Measurements from ENCODE around the gene GPBAR1. TPM values are rescaled to one million over a fixed set of nuclear protein-coding genes. Genes with fewer than 3 reads are reported as not detected.

The GPBAR1 gene
- total and polyA plus RNA-seq, 2 experiments from 2014 or later, result 0.44 TPM; not detected in 1

DNA sequence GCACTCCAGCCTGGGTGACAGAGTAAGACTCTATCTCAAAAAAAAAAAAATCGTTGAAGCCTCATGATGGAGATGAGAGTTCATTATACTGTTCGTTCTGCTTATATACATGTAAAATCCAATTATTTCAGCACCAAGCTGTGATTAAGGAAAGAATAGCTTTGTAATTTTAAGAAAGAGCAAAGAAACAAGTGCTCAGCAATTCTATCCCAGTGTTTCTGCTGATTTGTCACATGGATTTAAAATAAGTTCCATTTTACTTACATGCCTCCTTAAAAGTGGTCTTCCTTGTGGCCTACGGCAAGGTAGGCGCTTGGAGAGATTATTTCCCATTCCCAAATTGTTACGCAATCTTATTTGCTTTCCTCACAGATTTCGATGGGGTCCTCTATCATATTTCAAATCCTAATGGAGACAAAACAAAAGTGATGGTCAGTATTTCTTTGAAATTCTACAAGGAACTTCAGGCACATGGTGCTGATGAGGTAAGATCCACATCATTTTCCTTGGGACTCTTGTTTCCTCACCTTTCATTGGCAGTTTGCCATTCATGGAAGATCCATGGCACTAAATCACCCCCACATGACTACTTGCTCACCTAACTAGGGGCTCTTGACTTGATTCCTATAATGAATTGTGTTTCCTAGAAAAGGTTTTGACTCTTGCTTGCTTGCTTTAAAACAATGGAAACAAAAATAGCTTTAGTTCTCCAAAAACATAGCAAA, 32.3 kb upstream of the GPBAR1 start:
- H3K27ac Mint-ChIP-seq, result no peak overlapping the region
- peaks cover 50% of the 10 kb centered on the region for H3K36me3 ChIP-seq (ENCODE audit: insufficient read depth)
- peaks cover 59% of the 10 kb centered on the region for H3K79me2 ChIP-seq (replicated peaks; ENCODE audit: insufficient read depth)
- H4K20me1 ChIP-seq (replicated peaks; ENCODE audit: insufficient read depth), result peaks cover 44% of the 10 kb centered on the region
- H3K9me3 Mint-ChIP-seq, result no peaks in the 10 kb centered on the region
- no peak overlapping the region for H3K4me2 ChIP-seq
- no peaks in the 10 kb centered on the region for H3K4me1 Mint-ChIP-seq
- TF ChIP-seq JUNB (IDR thresholded peaks at IDR 0.05; ENCODE audit: unreplicated experiment) (no peak), REST (IDR thresholded peaks at IDR 0.05; ENCODE audit: unreplicated experiment) (no peak), CREB1 (CRISPR knock-in tag; IDR thresholded peaks at IDR 0.05; ENCODE audit: low read depth) (no peak), CTCF (conservative IDR thresholded peaks at IDR 0.05; ENCODE audit: low read depth in 2 of 2) (no peak), POLR2AphosphoS5 (IDR thresholded peaks at IDR 0.05; ENCODE audit: low read depth) (no peak), ETS1 (IDR thresholded peaks at IDR 0.05) (no peak), EZH2phosphoT487 (IDR thresholded peaks at IDR 0.05; ENCODE audit: unreplicated experiment) (no peak), STAT1 (IDR thresholded peaks at IDR 0.05; ENCODE audit: unreplicated experiment) (no peak), ZNF114 (CRISPR knock-in tag; IDR thresholded peaks at IDR 0.05) (no peak), NANOG (IDR thresholded peaks at IDR 0.05; ENCODE audit: borderline replicate concordance) (no peak)
- TF ChIP-seq, protein P1, sequence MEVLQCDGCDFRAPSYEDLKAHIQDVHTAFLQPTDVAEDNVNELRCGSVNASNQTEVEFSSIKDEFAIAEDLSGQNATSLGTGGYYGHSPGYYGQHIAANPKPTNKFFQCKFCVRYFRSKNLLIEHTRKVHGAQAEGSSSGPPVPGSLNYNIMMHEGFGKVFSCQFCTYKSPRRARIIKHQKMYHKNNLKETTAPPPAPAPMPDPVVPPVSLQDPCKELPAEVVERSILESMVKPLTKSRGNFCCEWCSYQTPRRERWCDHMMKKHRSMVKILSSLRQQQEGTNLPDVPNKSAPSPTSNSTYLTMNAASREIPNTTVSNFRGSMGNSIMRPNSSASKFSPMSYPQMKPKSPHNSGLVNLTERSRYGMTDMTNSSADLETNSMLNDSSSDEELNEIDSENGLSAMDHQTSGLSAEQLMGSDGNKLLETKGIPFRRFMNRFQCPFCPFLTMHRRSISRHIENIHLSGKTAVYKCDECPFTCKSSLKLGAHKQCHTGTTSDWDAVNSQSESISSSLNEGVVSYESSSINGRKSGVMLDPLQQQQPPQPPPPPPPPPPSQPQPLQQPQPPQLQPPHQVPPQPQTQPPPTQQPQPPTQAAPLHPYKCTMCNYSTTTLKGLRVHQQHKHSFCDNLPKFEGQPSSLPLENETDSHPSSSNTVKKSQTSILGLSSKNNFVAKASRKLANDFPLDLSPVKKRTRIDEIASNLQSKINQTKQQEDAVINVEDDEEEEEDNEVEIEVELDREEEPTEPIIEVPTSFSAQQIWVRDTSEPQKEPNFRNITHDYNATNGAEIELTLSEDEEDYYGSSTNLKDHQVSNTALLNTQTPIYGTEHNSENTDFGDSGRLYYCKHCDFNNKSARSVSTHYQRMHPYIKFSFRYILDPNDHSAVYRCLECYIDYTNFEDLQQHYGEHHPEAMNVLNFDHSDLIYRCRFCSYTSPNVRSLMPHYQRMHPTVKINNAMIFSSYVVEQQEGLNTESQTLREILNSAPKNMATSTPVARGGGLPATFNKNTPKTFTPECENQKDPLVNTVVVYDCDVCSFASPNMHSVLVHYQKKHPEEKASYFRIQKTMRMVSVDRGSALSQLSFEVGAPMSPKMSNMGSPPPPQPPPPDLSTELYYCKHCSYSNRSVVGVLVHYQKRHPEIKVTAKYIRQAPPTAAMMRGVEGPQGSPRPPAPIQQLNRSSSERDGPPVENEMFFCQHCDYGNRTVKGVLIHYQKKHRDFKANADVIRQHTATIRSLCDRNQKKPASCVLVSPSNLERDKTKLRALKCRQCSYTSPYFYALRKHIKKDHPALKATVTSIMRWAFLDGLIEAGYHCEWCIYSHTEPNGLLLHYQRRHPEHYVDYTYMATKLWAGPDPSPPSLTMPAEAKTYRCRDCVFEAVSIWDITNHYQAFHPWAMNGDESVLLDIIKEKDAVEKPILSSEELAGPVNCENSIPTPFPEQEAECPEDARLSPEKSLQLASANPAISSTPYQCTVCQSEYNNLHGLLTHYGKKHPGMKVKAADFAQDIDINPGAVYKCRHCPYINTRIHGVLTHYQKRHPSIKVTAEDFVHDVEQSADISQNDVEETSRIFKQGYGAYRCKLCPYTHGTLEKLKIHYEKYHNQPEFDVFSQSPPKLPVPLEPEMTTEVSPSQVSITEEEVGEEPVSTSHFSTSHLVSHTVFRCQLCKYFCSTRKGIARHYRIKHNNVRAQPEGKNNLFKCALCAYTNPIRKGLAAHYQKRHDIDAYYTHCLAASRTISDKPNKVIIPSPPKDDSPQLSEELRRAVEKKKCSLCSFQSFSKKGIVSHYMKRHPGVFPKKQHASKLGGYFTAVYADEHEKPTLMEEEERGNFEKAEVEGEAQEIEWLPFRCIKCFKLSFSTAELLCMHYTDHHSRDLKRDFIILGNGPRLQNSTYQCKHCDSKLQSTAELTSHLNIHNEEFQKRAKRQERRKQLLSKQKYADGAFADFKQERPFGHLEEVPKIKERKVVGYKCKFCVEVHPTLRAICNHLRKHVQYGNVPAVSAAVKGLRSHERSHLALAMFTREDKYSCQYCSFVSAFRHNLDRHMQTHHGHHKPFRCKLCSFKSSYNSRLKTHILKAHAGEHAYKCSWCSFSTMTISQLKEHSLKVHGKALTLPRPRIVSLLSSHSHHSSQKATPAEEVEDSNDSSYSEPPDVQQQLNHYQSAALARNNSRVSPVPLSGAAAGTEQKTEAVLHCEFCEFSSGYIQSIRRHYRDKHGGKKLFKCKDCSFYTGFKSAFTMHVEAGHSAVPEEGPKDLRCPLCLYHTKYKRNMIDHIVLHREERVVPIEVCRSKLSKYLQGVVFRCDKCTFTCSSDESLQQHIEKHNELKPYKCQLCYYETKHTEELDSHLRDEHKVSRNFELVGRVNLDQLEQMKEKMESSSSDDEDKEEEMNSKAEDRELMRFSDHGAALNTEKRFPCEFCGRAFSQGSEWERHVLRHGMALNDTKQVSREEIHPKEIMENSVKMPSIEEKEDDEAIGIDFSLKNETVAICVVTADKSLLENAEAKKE (CRISPR knock-in tag; IDR thresholded peaks at IDR 0.05), result no peak
- no peaks in the 10 kb centered on the region for H3K27me3 ChIP-seq (ENCODE audit: insufficient read depth)
- no peaks in the 10 kb centered on the region for H3F3A ChIP-seq (replicated peaks; ENCODE audit: low read depth)
- DNase-seq (ENCODE audit: low spot score) (no peak), ATAC-seq (no peak)
- H3K9me2 ChIP-seq (ENCODE audit: insufficient read depth), result no peaks in the 10 kb centered on the region
- H3K36me3 Mint-ChIP-seq (ENCODE audit: low read depth), result peaks cover 80% of the 10 kb centered on the region
- H3K4me3 Mint-ChIP-seq, result no peak overlapping the region
- H3K27ac ChIP-seq (ENCODE audit: low read depth), result peak overlapping the region; percentile 17; the same call in 1 of the 2 replicates
- H2AFZ ChIP-seq, result no peak overlapping the region
- H3K4me3 ChIP-seq, result no peak overlapping the region
- no peaks in the 10 kb centered on the region for H3K27me3 Mint-ChIP-seq (ENCODE audit: insufficient read depth, low read depth, poor library complexity)
- no peaks in the 10 kb centered on the region; the same call in 1 of the 2 replicates for H3K4me1 ChIP-seq (ENCODE audit: insufficient read depth)
